Mononuclear cell (primary cell): Measurements from ENCODE around the gene TIMP2. TPM values are rescaled to one million over a fixed set of nuclear protein-coding genes. Genes with fewer than 3 reads are reported as not detected.
"Not testable (repeated sequence)": the region's sequence is repeated elsewhere in the genome, so short reads cannot be mapped to it uniquely, and the experiment has no call there.

Experiments used
- H3K27me3 ChIP-seq: 2 replicates; pipeline ENCODE4 v1.6.0; 2011; ENCODE audit warnings: low read length, control low read depth; ENCODE audit not compliant: insufficient read depth
- H3K4me1 ChIP-seq: 2 replicates; pipeline ENCODE4 v1.5.1; 2011; ENCODE audit warnings: mild to moderate bottlenecking, low read length, control low read depth; ENCODE audit not compliant: insufficient read depth
- H3K4me3 ChIP-seq: 2 replicates; pipeline ENCODE4 v1.5.1; 2011; ENCODE audit warnings: mild to moderate bottlenecking, low read length, moderate library complexity
- H3K9me3 ChIP-seq: 2 replicates; pipeline ENCODE4 v1.5.1; 2011; ENCODE audit warnings: low read depth, mild to moderate bottlenecking, control low read depth, low read length
- total RNA-seq: library from RNA; depleted of rRNA; stranded (reverse); fragments of >200 nt; gene quantifications from one replicate; pipeline ENCODE4 v1.2.3, GENCODE V29; 2012

TIMP2 gene
- total RNA-seq, 1 donor: 19.9 TPM

GRCh38 chr17:78896091-78896833 is 28.9 kb downstream of the TIMP2 start:
- no peaks in the 10 kb centered on the region for H3K27me3 ChIP-seq
- H3K4me3 ChIP-seq: no peak overlapping the region
- no peaks in the 10 kb centered on the region for H3K9me3 ChIP-seq
- H3K4me1 ChIP-seq: peaks cover 29% of the 10 kb centered on the region

DNA sequence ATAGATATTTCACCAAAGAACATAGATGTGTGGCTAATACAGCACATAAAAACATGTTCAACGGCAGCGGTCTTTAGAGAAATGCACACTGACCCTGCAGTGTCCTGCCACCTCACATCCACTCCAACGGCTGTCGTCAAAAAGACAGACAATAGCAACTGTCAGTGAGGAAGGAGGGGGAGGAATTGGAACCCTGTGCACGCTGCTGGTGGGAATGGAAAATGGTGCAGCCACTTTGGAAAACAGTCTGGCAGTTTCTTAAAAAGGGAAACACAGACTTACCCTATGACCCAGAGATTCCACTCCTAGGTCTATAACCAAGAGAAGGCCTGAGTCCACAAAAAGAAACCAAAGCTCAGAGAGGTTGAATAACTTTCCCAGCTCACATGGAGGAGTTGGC is 29.9 kb downstream of the TIMP2 start:
- H3K27me3 ChIP-seq: no peaks in the 10 kb centered on the region
- H3K9me3 ChIP-seq: no peaks in the 10 kb centered on the region
- H3K4me1 ChIP-seq: peaks cover 38% of the 10 kb centered on the region
- no peak overlapping the region for H3K4me3 ChIP-seq

DNA sequence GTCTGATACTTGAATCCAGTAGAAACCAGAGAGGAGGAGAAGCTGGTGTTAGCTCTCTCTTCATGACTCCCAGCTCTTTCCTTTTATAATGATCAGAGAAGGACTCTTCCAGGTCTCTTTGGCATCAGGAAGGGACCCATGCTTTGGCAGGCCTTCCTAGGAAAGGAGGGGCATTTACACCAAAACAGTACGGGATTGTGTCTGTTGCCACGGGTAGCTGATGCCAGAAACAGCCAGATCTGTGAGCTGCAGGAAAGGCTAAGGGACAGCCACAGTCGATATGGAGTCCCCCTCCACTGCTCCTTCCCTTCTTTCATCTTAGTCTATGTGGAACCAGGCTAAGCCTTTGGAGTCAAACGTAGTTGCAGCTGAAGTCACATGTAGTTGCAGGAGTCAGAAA is 31.5 kb downstream of the TIMP2 start:
- peaks cover 54% of the 10 kb centered on the region for H3K4me1 ChIP-seq
- H3K9me3 ChIP-seq: no peaks in the 10 kb centered on the region
- H3K4me3 ChIP-seq: no peak overlapping the region
- no peaks in the 10 kb centered on the region for H3K27me3 ChIP-seq

- Histone ChIP-seq H3K4me3 (no peak overlapping the region), H3K4me1 (peaks cover 60% of the 10 kb centered on the region), H3K27me3 (no peaks in the 10 kb centered on the region), H3K9me3 (no peaks in the 10 kb centered on the region)
These were observed 32.2 kb downstream of the TIMP2 start for GRCh38 chr17:78892936-78893379.

DNA sequence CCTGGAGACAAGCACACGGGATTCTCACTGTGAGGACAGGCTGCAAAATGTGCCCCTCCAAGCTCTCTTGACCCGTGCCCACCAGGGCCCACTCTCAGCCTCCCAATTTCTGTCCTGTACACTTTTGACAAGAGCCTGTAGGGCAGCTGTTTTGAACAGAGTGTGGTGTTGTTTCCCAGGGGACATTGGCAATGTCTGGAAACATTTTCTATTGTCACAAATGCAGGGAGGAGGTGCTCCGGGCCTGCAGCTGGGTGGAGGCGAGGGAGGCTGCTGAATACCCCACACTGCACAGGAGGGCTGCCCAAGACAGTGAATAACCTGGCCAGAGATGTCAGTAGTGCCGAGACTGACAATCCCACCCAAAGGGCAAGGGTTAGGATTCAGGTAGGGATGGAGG is 32.7 kb downstream of the TIMP2 start:
- Histone ChIP-seq H3K9me3 (no peaks in the 10 kb centered on the region), H3K27me3 (no peaks in the 10 kb centered on the region), H3K4me1 (peaks cover 60% of the 10 kb centered on the region), H3K4me3 (no peak overlapping the region)

GRCh38 chr17:78892062-78892456 is 33.1 kb downstream of the TIMP2 start:
- H3K27me3 ChIP-seq: no peaks in the 10 kb centered on the region
- H3K4me1 ChIP-seq: peaks cover 60% of the 10 kb centered on the region
- H3K4me3 ChIP-seq: no peak overlapping the region
- H3K9me3 ChIP-seq: no peaks in the 10 kb centered on the region

- peaks cover 64% of the 10 kb centered on the region for H3K4me1 ChIP-seq
These were observed 33.7 kb downstream of the TIMP2 start for GRCh38 chr17:78891406-78892061.

DNA sequence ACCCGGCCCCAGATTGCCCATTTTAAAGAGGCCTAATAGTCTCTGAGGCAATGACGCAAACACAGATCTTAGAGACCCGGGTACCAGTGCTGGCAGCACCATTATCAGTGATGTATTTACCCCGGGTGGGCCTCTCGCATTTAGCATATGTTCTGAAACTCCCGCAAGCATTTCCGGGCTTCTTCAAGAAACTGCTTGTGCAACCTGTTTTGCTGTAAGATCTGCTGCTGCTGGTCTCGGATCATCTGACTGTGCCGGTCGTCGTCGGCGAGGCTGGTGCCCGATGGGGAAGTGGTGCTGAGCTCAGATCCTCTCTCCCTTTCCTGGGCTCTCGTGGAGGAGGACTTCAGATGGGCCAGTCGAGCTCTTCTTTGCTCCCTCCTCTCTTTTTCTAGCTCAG is 34.7 kb downstream of the TIMP2 start:
- no peak overlapping the region for H3K4me3 ChIP-seq
- H3K27me3 ChIP-seq: no peaks in the 10 kb centered on the region
- H3K9me3 ChIP-seq: no peaks in the 10 kb centered on the region
- peaks cover 74% of the 10 kb centered on the region for H3K4me1 ChIP-seq

More at GRCh38 chr17:78891406-78892061, 33.7 kb downstream of the TIMP2 start:
- Histone ChIP-seq H3K27me3 (no peaks in the 10 kb centered on the region), H3K4me3 (no peak overlapping the region), H3K9me3 (no peaks in the 10 kb centered on the region)

- H3K4me1 ChIP-seq: peaks cover 78% of the 10 kb centered on the region
- not testable (repeated sequence) for H3K9me3 ChIP-seq, H3K4me3 ChIP-seq
These were observed 35.1 kb downstream of the TIMP2 start for GRCh38 chr17:78890096-78890495.

GRCh38 chr17:78889531-78889930 is 35.7 kb downstream of the TIMP2 start:
- Histone ChIP-seq H3K9me3 (no peaks in the 10 kb centered on the region), H3K27me3 (no peaks in the 10 kb centered on the region), H3K4me3 (no peak overlapping the region), H3K4me1 (peaks cover 84% of the 10 kb centered on the region)

More at GRCh38 chr17:78890096-78890495, 35.1 kb downstream of the TIMP2 start:
- not testable (repeated sequence) for H3K27me3 ChIP-seq

DNA sequence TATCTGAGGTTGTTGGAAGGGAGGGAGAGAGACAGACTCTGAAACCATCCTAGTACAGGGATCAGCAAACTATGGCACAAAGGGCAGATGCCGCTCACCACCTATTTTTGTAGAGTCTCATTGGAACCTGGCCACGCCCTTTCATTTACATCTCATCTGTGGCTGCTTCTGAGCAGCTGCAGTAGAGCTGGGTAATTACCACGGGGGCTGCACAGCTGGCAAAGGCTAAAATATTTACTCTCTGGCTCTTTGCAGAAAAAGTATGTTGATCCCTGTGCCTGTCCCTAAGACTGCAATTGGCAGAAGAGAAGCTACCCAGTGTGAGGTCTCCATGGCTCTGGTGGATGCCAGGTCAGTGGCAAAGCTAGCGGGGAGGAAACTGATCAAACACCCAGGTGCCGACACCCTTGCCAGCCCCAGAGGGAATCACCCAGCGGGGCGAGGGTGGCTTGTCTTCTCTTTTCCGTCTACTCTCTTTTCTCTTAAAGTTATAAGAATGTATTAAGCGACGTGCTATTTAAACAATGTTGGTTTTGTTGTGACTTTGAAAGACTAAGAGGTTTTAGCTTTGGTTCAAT is 36.2 kb downstream of the TIMP2 start:
- Histone ChIP-seq H3K4me1 (peaks cover 88% of the 10 kb centered on the region), H3K9me3 (no peaks in the 10 kb centered on the region), H3K27me3 (no peaks in the 10 kb centered on the region), H3K4me3 (no peak overlapping the region)

DNA sequence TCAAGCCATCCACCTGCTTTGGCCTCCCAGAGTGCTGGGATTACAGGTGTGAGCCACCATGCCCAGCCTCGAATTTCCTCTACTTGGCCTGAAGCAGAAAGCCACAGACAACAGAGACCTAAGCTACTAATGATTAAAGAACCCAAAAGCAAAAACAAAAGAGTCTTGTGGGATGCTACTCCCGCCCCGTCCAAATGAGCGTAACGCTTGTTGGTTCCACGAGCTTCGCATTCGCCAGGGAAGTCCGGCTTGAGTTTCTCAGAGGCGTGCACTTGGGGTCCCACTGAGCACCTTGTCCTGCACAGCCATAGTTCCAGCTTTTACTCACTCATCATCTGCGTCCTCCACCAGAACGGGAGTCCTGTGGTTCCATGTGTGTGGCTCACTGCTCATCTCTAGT is 38.2 kb downstream of the TIMP2 start:
- Histone ChIP-seq H3K4me3 (no peak overlapping the region), H3K9me3 (no peaks in the 10 kb centered on the region), H3K27me3 (no peaks in the 10 kb centered on the region), H3K4me1 (peaks cover 88% of the 10 kb centered on the region)

GRCh38 chr17:78885956-78886355 is 39.2 kb downstream of the TIMP2 start:
- H3K27me3 ChIP-seq: no peaks in the 10 kb centered on the region
- H3K9me3 ChIP-seq: no peaks in the 10 kb centered on the region
- H3K4me3 ChIP-seq: no peak overlapping the region
- peaks cover 81% of the 10 kb centered on the region for H3K4me1 ChIP-seq

DNA sequence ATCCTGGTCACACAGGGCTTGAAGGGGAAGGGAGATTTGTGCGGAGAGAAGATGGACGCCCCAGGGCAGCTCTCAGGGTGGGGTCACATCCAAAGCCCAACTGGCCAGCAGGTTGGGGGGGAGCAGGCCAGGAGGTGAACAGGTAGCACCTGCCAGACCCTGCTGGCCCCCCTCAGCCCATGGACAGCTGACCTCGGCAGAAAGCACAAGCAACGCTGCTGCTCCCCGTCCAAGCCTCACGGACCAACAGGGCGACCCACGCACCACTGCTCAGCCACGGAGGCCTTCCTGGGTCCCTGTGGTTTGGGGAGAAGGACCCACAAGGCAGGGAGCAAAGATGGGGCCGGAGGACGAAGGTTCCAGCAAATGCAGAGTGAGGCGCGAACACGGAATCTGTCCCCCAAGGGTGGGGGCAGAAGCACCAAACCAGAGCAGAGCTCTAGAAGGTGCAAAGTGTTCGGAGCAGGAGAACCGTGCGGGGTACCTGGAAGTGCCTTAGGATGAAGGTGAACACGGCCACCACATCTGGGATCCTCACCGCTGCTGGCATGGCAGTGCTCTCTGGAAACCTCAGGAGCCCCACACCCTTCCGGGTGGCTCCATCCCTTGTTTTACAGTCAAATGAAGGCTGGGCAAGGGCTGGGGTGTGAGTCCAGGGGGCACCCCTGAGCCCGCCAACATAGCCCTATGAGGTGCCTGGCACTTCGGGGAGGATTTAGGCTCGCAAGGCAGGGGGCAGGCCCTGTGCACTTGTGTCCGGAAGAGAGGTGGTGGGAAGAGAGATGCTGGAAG is 40.1 kb downstream of the TIMP2 start:
- H3K4me1 ChIP-seq: peaks cover 82% of the 10 kb centered on the region
- H3K27me3 ChIP-seq: no peaks in the 10 kb centered on the region
- no peak overlapping the region for H3K4me3 ChIP-seq
- H3K9me3 ChIP-seq: no peaks in the 10 kb centered on the region
